Ishikawa (cell line): ENCODE measurements around the gene ANKRD1.

Experiments
- CEBPB ChIP-seq: IDR thresholded peaks from 2 replicates; pipeline ENCODE4 v1.6.1; 2012
- CREB1 ChIP-seq: IDR thresholded peaks from 2 replicates; pipeline ENCODE4 v1.6.1; 2012; ENCODE audit warnings: low read depth
- EGR1 ChIP-seq: IDR thresholded peaks from 2 replicates; pipeline ENCODE4 v1.6.1; 2012
- EP300 ChIP-seq: IDR thresholded peaks from 2 replicates; pipeline ENCODE4 v1.6.1; 2012; ENCODE audit warnings: borderline replicate concordance
- FOXM1 ChIP-seq: IDR thresholded peaks from 2 replicates; pipeline ENCODE4 v1.6.1; 2012; ENCODE audit warnings: low read depth, borderline replicate concordance
- NFIC ChIP-seq: IDR thresholded peaks from 2 replicates; pipeline ENCODE4 v1.6.1; 2012
- RAD21 ChIP-seq: IDR thresholded peaks from 2 replicates; pipeline ENCODE4 v1.6.1; 2012; ENCODE audit warnings: low read depth
- TAF1 ChIP-seq: IDR thresholded peaks from 2 replicates; pipeline ENCODE4 v1.6.1; 2012; ENCODE audit warnings: low read depth, mild to moderate bottlenecking
- TCF12 ChIP-seq: IDR thresholded peaks from 2 replicates; pipeline ENCODE4 v1.6.1; 2012; ENCODE audit warnings: low read depth
- TEAD4 ChIP-seq: IDR thresholded peaks from 2 replicates; pipeline ENCODE4 v1.6.1; 2012
- YY1 ChIP-seq: IDR thresholded peaks from 2 replicates; pipeline ENCODE4 v1.6.1; 2012; ENCODE audit warnings: low read depth
- ZBTB7A ChIP-seq: IDR thresholded peaks from 2 replicates; pipeline ENCODE4 v1.6.1; 2012; ENCODE audit warnings: low read depth
- TF ChIP-seq, protein P1 (sequence below): IDR thresholded peaks from 2 replicates; pipeline ENCODE4 v1.6.1; 2012
- TF ChIP-seq, protein P2 (sequence below): IDR thresholded peaks from 2 replicates; pipeline ENCODE4 v1.6.1; 2012
- TF ChIP-seq, protein P3 (sequence below): IDR thresholded peaks from 2 replicates; pipeline ENCODE4 v1.6.1; 2012; ENCODE audit warnings: low read depth, mild to moderate bottlenecking

ANKRD1 gene

DNA sequence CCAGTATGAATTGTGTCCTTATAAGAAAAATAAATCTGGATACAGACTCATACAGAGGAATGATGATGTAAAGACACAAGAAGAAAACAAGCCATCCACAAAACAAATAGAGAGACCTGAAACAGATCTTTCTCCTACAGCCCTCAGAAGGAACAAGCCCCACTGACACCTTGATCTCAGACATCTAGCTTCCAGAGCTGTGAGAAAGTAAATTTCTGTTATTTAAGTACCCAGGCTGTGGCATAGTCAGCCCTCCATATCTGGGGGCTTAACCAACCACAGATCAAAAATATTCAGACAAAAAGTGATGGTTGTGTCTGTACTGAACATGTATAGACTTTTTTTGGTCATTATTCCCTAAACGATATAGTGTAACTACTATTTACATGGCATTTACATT lies 23.9 kb upstream of the ANKRD1 start:
- TF ChIP-seq TCF12 (no peak), TAF1 (no peak), RAD21 (no peak), NFIC (no peak), YY1 (no peak), EP300 (no peak), CEBPB (no peak), FOXM1 (no peak), TEAD4 (no peak), ZBTB7A (no peak), CREB1 (no peak), EGR1 (no peak)
- TF ChIP-seq, protein P1, sequence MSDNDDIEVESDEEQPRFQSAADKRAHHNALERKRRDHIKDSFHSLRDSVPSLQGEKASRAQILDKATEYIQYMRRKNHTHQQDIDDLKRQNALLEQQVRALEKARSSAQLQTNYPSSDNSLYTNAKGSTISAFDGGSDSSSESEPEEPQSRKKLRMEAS: no peak
- TF ChIP-seq, protein P2, sequence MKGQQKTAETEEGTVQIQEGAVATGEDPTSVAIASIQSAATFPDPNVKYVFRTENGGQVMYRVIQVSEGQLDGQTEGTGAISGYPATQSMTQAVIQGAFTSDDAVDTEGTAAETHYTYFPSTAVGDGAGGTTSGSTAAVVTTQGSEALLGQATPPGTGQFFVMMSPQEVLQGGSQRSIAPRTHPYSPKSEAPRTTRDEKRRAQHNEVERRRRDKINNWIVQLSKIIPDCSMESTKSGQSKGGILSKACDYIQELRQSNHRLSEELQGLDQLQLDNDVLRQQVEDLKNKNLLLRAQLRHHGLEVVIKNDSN: no peak
- TF ChIP-seq, protein P3, sequence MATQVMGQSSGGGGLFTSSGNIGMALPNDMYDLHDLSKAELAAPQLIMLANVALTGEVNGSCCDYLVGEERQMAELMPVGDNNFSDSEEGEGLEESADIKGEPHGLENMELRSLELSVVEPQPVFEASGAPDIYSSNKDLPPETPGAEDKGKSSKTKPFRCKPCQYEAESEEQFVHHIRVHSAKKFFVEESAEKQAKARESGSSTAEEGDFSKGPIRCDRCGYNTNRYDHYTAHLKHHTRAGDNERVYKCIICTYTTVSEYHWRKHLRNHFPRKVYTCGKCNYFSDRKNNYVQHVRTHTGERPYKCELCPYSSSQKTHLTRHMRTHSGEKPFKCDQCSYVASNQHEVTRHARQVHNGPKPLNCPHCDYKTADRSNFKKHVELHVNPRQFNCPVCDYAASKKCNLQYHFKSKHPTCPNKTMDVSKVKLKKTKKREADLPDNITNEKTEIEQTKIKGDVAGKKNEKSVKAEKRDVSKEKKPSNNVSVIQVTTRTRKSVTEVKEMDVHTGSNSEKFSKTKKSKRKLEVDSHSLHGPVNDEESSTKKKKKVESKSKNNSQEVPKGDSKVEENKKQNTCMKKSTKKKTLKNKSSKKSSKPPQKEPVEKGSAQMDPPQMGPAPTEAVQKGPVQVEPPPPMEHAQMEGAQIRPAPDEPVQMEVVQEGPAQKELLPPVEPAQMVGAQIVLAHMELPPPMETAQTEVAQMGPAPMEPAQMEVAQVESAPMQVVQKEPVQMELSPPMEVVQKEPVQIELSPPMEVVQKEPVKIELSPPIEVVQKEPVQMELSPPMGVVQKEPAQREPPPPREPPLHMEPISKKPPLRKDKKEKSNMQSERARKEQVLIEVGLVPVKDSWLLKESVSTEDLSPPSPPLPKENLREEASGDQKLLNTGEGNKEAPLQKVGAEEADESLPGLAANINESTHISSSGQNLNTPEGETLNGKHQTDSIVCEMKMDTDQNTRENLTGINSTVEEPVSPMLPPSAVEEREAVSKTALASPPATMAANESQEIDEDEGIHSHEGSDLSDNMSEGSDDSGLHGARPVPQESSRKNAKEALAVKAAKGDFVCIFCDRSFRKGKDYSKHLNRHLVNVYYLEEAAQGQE: no peak

DNA sequence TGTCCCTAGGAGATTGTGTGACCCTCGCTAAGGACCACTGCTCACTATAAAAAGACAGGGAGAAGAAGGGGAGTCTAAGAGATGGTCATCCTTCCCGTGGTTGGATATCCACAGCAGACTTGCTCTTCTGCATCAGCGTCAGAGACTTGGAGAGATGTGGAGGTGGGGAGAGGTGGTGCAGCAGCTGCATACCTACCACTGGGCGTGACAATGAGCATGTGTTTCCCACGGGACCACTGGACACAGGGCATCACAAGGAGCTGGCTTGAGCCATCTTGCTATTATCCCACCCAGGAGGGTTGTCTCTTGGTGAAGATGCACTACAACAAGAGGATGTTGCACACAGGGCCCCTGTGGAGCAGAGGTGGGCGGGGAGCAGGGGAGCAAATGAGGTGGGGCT lies 18.8 kb upstream of the ANKRD1 start:
- TF ChIP-seq FOXM1 (no peak), TEAD4 (0 out of 2 replicates have a peak, but pooled peaks have one; percentile 44), TAF1 (no peak)

DNA sequence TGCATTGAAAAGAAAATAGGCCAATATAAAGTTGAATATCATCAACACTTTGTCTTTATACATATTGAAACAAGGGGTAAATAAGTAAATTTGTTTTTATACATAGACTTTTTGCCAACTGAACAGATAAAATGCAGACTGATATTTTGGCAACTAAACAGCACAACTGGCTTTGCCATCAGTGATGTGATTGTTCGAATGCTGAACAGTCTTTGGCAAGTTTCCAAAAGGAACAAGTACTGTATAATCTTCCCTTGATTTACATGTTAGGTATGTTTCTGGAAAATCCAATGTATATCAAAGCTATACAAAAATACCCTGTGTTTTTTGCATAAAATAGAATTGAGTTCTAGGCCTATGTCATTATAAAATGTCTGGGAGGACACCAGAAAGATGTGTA lies 18.2 kb upstream of the ANKRD1 start:
- TF ChIP-seq NFIC (peak; percentile 64), YY1 (no peak)

DNA sequence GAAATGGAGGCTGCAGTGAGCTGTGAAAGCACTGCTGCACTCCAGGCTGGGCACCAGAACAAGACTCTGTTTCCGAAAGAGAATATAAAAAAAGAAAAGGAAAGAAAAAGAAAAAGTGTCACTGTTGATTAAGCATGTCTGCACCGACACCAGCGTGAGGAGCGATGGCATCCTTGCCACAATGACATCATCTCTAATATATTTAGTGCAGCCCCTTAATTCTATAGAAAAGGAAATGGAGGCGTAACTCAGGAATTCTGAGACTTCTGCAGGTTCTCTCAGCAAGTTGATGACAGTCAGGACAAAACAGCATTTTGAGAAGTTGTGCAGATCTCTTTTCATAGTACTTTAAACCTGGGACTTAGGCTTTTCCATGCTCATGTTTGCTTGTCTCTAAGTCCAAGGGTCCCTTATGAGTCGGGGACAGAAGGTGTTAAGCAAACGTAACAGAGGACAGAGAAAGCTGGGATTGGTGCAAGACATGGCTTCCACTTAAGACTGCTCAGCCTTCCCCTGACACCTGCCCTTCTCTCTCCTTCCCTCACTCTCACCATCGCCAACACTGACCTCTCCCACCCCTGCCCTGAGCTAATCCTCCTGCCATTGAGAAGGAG lies 16.9 kb upstream of the ANKRD1 start:
- TF ChIP-seq, protein P1: no peak
- TF ChIP-seq YY1: peak; percentile 49; the same call in 1 of the 2 replicates
- peak; percentile 72 for TF ChIP-seq TEAD4
- TF ChIP-seq TAF1: no peak
- TF ChIP-seq NFIC: no peak

DNA sequence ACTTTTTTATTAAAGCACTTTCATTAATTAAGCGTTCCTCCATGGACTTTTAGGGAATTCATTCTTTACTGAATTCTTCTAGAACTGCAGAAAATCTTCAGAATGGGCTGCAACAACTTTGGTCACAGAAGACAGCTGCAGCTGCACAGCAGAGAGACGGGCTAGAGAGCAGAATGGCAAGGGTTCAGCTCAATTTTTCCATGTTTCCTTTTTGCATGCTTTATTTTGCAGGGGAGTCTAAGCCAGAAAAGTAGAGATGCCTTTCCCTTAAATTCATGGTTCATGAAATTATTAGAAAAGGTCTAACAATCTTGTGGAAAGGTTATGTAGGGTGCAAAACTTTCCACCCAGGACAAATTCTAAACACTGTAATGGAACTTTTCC lies 15.4 kb upstream of the ANKRD1 start:
- TF ChIP-seq NFIC: no peak
- TF ChIP-seq, protein P3: no peak
- TF ChIP-seq ZBTB7A: no peak
- TF ChIP-seq EGR1: no peak
- TF ChIP-seq TCF12: no peak
- no peak for TF ChIP-seq EP300
- no peak for TF ChIP-seq YY1
- no peak for TF ChIP-seq CEBPB
- TF ChIP-seq TEAD4: no peak

DNA sequence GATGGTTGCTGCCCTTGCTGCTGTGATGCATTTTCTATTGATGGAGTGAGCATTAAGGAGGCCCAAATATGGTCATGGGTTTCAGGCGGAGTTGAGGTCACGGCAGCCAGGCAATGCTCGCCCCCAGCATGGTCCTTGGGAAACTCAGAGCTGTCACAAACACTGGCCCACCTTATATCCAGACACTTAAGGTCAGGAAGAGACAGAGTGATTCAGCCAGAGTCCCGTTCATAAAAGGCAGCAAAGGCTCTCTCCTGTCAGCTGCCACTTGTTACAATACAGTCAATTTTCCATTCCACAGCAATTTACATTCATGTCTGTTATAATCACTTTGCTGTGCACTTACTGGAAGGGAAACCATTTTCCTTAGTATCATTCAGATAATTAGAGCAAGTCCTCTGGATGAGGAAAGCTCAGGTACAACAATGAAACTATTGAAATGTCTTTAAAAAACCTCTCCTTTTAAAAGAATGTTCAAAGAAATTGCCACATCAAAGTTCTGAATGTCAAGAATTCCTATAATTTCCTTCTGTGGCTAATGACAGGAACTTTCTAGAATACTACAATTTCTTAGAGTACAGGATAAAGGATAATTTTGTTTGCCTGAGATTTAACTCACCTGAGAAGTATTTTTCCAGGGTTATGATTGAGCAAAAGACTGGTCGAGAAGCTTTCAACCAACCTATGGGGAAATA lies 14.8 kb upstream of the ANKRD1 start:
- TF ChIP-seq FOXM1: no peak
- TF ChIP-seq EP300: peak; percentile 19; the same call in 1 of the 2 replicates
- TF ChIP-seq, protein P1: no peak
- peak; percentile 49; the same call in 1 of the 2 replicates for TF ChIP-seq TEAD4
- no peak for TF ChIP-seq ZBTB7A
